KMS-11 (cell line): ENCODE measurements around the gene ITPR1.

Experiments
- H2AFZ ChIP-seq: fragments of 200-600 bp; sonication (generic); 2 replicates; pipeline ENCODE4 v1.6.1; 2016; ENCODE audit warnings: antibody characterized with exemption, mixed run types, low read depth
- H3K27ac ChIP-seq: fragments of 200-600 bp; sonication (generic); 2 replicates; pipeline ENCODE4 v1.6.1; 2016; ENCODE audit warnings: mild to moderate bottlenecking, mixed run types
- H3K27me3 ChIP-seq: fragments of 200-600 bp; sonication (generic); 2 replicates; pipeline ENCODE4 v1.6.1; 2017; ENCODE audit warnings: mild to moderate bottlenecking, low read depth, mixed run types, moderate library complexity; ENCODE audit not compliant: insufficient read depth
- H3K36me3 ChIP-seq: fragments of 200-600 bp; sonication (generic); 2 replicates; pipeline ENCODE4 v1.6.1; 2017; ENCODE audit warnings: mild to moderate bottlenecking, mixed run types; ENCODE audit not compliant: insufficient read depth
- H3K4me1 ChIP-seq: fragments of 200-600 bp; sonication (generic); 2 replicates; pipeline ENCODE4 v1.6.1; 2016; ENCODE audit warnings: mild to moderate bottlenecking, low read depth, mixed run types; ENCODE audit not compliant: poor library complexity, severe bottlenecking
- H3K4me2 ChIP-seq: fragments of 200-600 bp; sonication (generic); 2 replicates; pipeline ENCODE4 v1.7.0; 2016; ENCODE audit warnings: mild to moderate bottlenecking, mixed run types
- H3K4me3 ChIP-seq: fragments of 200-600 bp; sonication (generic); IDR thresholded peaks from 2 replicates; pipeline ENCODE4 v1.6.1; 2017; ENCODE audit warnings: low read depth, low read length, mixed read lengths; ENCODE audit not compliant: insufficient read depth
- H3K79me2 ChIP-seq: fragments of 200-600 bp; sonication (generic); 2 replicates; pipeline ENCODE4 v1.6.1; 2016; ENCODE audit warnings: low read depth, mixed run types; ENCODE audit not compliant: insufficient read depth
- H3K9ac ChIP-seq: fragments of 200-600 bp; sonication (generic); 2 replicates; pipeline ENCODE4 v1.6.1; 2016; ENCODE audit warnings: mild to moderate bottlenecking, mixed run types
- H4K20me1 ChIP-seq: fragments of 200-600 bp; sonication (generic); 2 replicates; pipeline ENCODE4 v1.6.1; 2016; ENCODE audit warnings: mild to moderate bottlenecking, mixed run types; ENCODE audit not compliant: insufficient read depth
- CTCF ChIP-seq: fragments of 200-600 bp; sonication (generic); conservative IDR thresholded peaks from 2 replicates; pipeline ENCODE4 v1.6.1; 2017; ENCODE audit warnings: low read depth, mild to moderate bottlenecking, antibody characterized with exemption, low read length, moderate library complexity, mixed read lengths

ITPR1 gene

GRCh38 chr3:4837374-4837930 lies 344.3 kb downstream of the ITPR1 start:
- Histone ChIP-seq H2AFZ (no peak overlapping the region), H3K4me2 (no peak overlapping the region), H3K9ac (no peak overlapping the region), H4K20me1 (no peaks in the 10 kb centered on the region), H3K27me3 (no peaks in the 10 kb centered on the region), H3K79me2 (no peaks in the 10 kb centered on the region), H3K36me3 (no peaks in the 10 kb centered on the region), H3K4me3 (no peak overlapping the region), H3K27ac (no peak overlapping the region), H3K4me1 (peaks cover 34% of the 10 kb centered on the region)
- no peak for TF ChIP-seq CTCF

- H2AFZ ChIP-seq = no peak overlapping the region
- peaks cover 23% of the 10 kb centered on the region for H3K4me1 ChIP-seq
- no peak overlapping the region for H3K4me2 ChIP-seq
- no peak overlapping the region for H3K27ac ChIP-seq
- no peaks in the 10 kb centered on the region for H3K27me3 ChIP-seq
- H3K9ac ChIP-seq = no peak overlapping the region
- no peak overlapping the region for H3K4me3 ChIP-seq
- H4K20me1 ChIP-seq = no peaks in the 10 kb centered on the region
- no peak for TF ChIP-seq CTCF
- H3K79me2 ChIP-seq = no peaks in the 10 kb centered on the region
- no peaks in the 10 kb centered on the region for H3K36me3 ChIP-seq
Observed at GRCh38 chr3:4838621-4839022, 345.5 kb downstream of the ITPR1 start.

- Histone ChIP-seq H3K79me2 (no peaks in the 10 kb centered on the region), H3K9ac (no peak overlapping the region), H3K36me3 (no peaks in the 10 kb centered on the region), H3K4me3 (no peak overlapping the region), H4K20me1 (no peaks in the 10 kb centered on the region), H2AFZ (no peak overlapping the region), H3K27me3 (no peaks in the 10 kb centered on the region), H3K4me1 (peaks cover 16% of the 10 kb centered on the region), H3K4me2 (no peak overlapping the region), H3K27ac (no peak overlapping the region)
- no peak for TF ChIP-seq CTCF
Observed at GRCh38 chr3:4839278-4839677, 346.1 kb downstream of the ITPR1 start.

- Histone ChIP-seq H3K4me1 (peaks cover 15% of the 10 kb centered on the region), H3K36me3 (no peaks in the 10 kb centered on the region), H3K27ac (no peak overlapping the region), H3K4me3 (no peak overlapping the region), H3K4me2 (no peak overlapping the region), H3K9ac (no peak overlapping the region), H2AFZ (no peak overlapping the region), H3K27me3 (no peaks in the 10 kb centered on the region), H3K79me2 (no peaks in the 10 kb centered on the region), H4K20me1 (no peaks in the 10 kb centered on the region)
- no peak for TF ChIP-seq CTCF
Observed at GRCh38 chr3:4841225-4841624, 348.1 kb downstream of the ITPR1 start.
